Daoy (cell line): ENCODE results near the gene CMIP. TPM values are rescaled to one million over a fixed set of nuclear protein-coding genes. Genes with fewer than 3 reads are reported as not detected.
"Not testable (repeated sequence)": the region's sequence is repeated elsewhere in the genome, so short reads cannot be mapped to it uniquely, and the experiment has no call there.

Experiments used
- DNase-seq: peaks from one replicate; pipeline ENCODE4 v3.0.0-alpha.2; 2015; ENCODE audit warnings: low read depth
- total RNA-seq: library from RNA; depleted of rRNA; stranded (reverse); fragments of >200 nt; shearing (Covaris generic); gene quantifications from 2 replicates; pipeline ENCODE4 v1.2.3, GENCODE V29; 2014

Gene CMIP
- total RNA-seq, 1 experiment from 2014 or later = 5.6 TPM

- no peak for DNase-seq
These were observed 121.7 kb downstream of the CMIP start for GRCh38 chr16:81566086-81567007.

GRCh38 chr16:81567087-81567486 is 122.5 kb downstream of the CMIP start:
- no peak for DNase-seq

- peak; percentile 80 for DNase-seq
These were observed 123.6 kb downstream of the CMIP start for GRCh38 chr16:81567987-81568748.

- DNase-seq = no peak
These were observed 124.1 kb downstream of the CMIP start for GRCh38 chr16:81568749-81569087.

- no peak for DNase-seq
These were observed 124.9 kb downstream of the CMIP start for GRCh38 chr16:81569361-81570034.

GRCh38 chr16:81570151-81570846 is 125.7 kb downstream of the CMIP start:
- DNase-seq = no peak

- DNase-seq = no peak
These were observed 126.6 kb downstream of the CMIP start for GRCh38 chr16:81571175-81571574.

- no peak for DNase-seq
These were observed 127.2 kb downstream of the CMIP start for GRCh38 chr16:81571592-81572385.

- no peak for DNase-seq
These were observed 128.0 kb downstream of the CMIP start for GRCh38 chr16:81572386-81573144.

- no peak for DNase-seq
These were observed 129.0 kb downstream of the CMIP start for GRCh38 chr16:81573533-81574020.

GRCh38 chr16:81574168-81574567 is 129.6 kb downstream of the CMIP start:
- DNase-seq = no peak

GRCh38 chr16:81575307-81575706 is 130.7 kb downstream of the CMIP start:
- DNase-seq = no peak

GRCh38 chr16:81575834-81576233 is 131.2 kb downstream of the CMIP start:
- DNase-seq = no peak

- DNase-seq = no peak
These were observed 132.1 kb downstream of the CMIP start for GRCh38 chr16:81576696-81577095.

GRCh38 chr16:81577272-81577671 is 132.7 kb downstream of the CMIP start:
- not testable (repeated sequence) for DNase-seq

GRCh38 chr16:81578076-81578475 is 133.5 kb downstream of the CMIP start:
- DNase-seq = no peak

- DNase-seq = no peak
These were observed 134.2 kb downstream of the CMIP start for GRCh38 chr16:81578636-81579413.

GRCh38 chr16:81581107-81581506 is 136.5 kb downstream of the CMIP start:
- DNase-seq = no peak
